PC-3 (cell line): ENCODE results near the gene HTR5A. TPM values are rescaled to one million over a fixed set of nuclear protein-coding genes. Genes with fewer than 3 reads are reported as not detected.

Experiments used
- ATAC-seq: fragments of 200-7000 bp; cut with Tn5 transposase; 2 replicates; pipeline ENCODE4 v1.9.1; 2020; ENCODE audit warnings: mild to moderate bottlenecking, moderate library complexity
- BruUV-seq: library from RNA; stranded (reverse); fragments of 400-500 nt; replicated peaks from 2 replicates; lab custom pipeline; 2021; lab: Mats Ljungman, UMichigan
- CTCF ChIA-PET: fragments of 300-600 bp; sonication (Branson Sonifier 250); formaldehyde crosslinking; loops from one replicate; lab custom pipeline; 2022; ENCODE audit warnings: antibody characterized with exemption; lab: Charles Lee
- POLR2A ChIA-PET: fragments of 300-600 bp; sonication (Branson Sonifier 250); formaldehyde crosslinking; loops from one replicate; lab custom pipeline; 2022; ENCODE audit warnings: antibody characterized with exemption; ENCODE audit not compliant: unreplicated experiment; lab: Charles Lee
- DNase-seq: peaks from one replicate; pipeline ENCODE4 v3.0.0-alpha.2; 2015
- H2AFZ ChIP-seq: fragments of 300-600 bp; sonication (generic); 2 replicates; pipeline ENCODE4 v1.6.0; 2016; ENCODE audit warnings: antibody characterized with exemption, low read length
- H3F3A ChIP-seq: fragments of 300-600 bp; sonication (generic); one replicate; pipeline ENCODE4 v1.6.0; 2017; ENCODE audit warnings: antibody characterized with exemption, low read length, control low read depth, mild to moderate bottlenecking; ENCODE audit not compliant: unreplicated experiment
- H3K27ac ChIP-seq: fragments of 300-600 bp; sonication (generic); 2 replicates; pipeline ENCODE4 v1.5.1; 2016; ENCODE audit warnings: mild to moderate bottlenecking, low read length
- H3K27me3 ChIP-seq: fragments of 300-600 bp; sonication (generic); 2 replicates; pipeline ENCODE4 v1.6.1; 2016; ENCODE audit warnings: low read length, mixed read lengths
- H3K36me3 ChIP-seq: fragments of 300-600 bp; sonication (generic); 2 replicates; pipeline ENCODE4 v1.6.1; 2016; ENCODE audit warnings: low read depth, mixed run types, low read length, mixed read lengths
- H3K4me1 ChIP-seq: fragments of 300-600 bp; sonication (generic); 2 replicates; pipeline ENCODE4 v1.5.1; 2016; ENCODE audit warnings: low read length; ENCODE audit not compliant: insufficient read depth
- H3K4me2 ChIP-seq: fragments of 300-600 bp; sonication (generic); 2 replicates; pipeline ENCODE4 v1.6.0; 2016; ENCODE audit warnings: low read length
- H3K4me3 ChIP-seq: fragments of 300-600 bp; sonication (generic); 2 replicates; pipeline ENCODE4 v1.5.1; 2016; ENCODE audit warnings: mild to moderate bottlenecking, low read length, mixed read lengths
- H3K79me2 ChIP-seq: fragments of 300-600 bp; sonication (generic); 2 replicates; pipeline ENCODE4 v1.6.1; 2017; ENCODE audit warnings: low read length, mixed read lengths
- H3K9ac ChIP-seq: fragments of 300-600 bp; sonication (generic); 2 replicates; pipeline ENCODE4 v1.6.0; 2016; ENCODE audit warnings: mild to moderate bottlenecking, low read length
- H3K9me2 ChIP-seq: fragments of 300-600 bp; sonication (generic); replicated peaks from 2 replicates; pipeline ENCODE4 v1.6.1; 2016; ENCODE audit warnings: mixed run types, low read length, mixed read lengths
- H3K9me3 ChIP-seq: fragments of 300-600 bp; sonication (generic); 2 replicates; pipeline ENCODE4 v1.6.1; 2016; ENCODE audit warnings: low read length, mixed read lengths
- H4K20me1 ChIP-seq: fragments of 300-600 bp; sonication (generic); 2 replicates; pipeline ENCODE4 v1.6.1; 2016; ENCODE audit warnings: low read length, mixed read lengths
- CTCF ChIP-seq: fragments of 300-600 bp; sonication (generic); conservative IDR thresholded peaks from 2 replicates; pipeline ENCODE4 v1.5.1; 2017; ENCODE audit warnings: antibody characterized with exemption, low read depth, mild to moderate bottlenecking, low read length
- EZH2 ChIP-seq: fragments of 300-600 bp; sonication (generic); IDR thresholded peaks from one replicate; pipeline ENCODE4 v1.6.1; 2017; ENCODE audit warnings: antibody characterized with exemption, mild to moderate bottlenecking, low read length; ENCODE audit not compliant: unreplicated experiment
- EZH2phosphoT487 ChIP-seq: fragments of 300-600 bp; sonication (generic); IDR thresholded peaks from 2 replicates; pipeline ENCODE4 v1.6.1; 2018; ENCODE audit warnings: mild to moderate bottlenecking, antibody characterized with exemption, low read length, borderline replicate concordance
- intact Hi-C: fragments of 100-400 bp; cut with micrococcal nuclease; formaldehyde crosslinking; loops from 2 replicates; pipeline ENCODE4 v1.9.0; 2023
- total RNA-seq: library from RNA; depleted of rRNA; stranded (reverse); fragments of >200 nt; gene quantifications from 2 replicates; pipeline ENCODE4 v1.2.3, GENCODE V29; 2014

Gene HTR5A
- total RNA-seq, 1 experiment from 2014 or later, result not detected

- no peak for ATAC-seq
- H3K9me2 ChIP-seq, result no peaks in the 10 kb centered on the region
- no peaks in the 10 kb centered on the region for H3K36me3 ChIP-seq
- ChIA-PET CTCF (no interaction called here), POLR2A (no interaction called here)
- no peak overlapping the region for H2AFZ ChIP-seq
- peaks cover 8% of the 10 kb centered on the region; the same call in 1 of the 2 replicates for H3K27me3 ChIP-seq
- H3K4me2 ChIP-seq, result no peak overlapping the region
- intact Hi-C loops, result no loop called here
- no peak overlapping the region for H3K4me3 ChIP-seq
- DNase-seq, result no peak
- H3K4me1 ChIP-seq, result no peaks in the 10 kb centered on the region
- no TSS peak for BruUV-seq
- H3K27ac ChIP-seq, result no peak overlapping the region
- H3K79me2 ChIP-seq, result no peaks in the 10 kb centered on the region
- H3F3A ChIP-seq, result no peaks in the 10 kb centered on the region
- TF ChIP-seq EZH2 (no peak), EZH2phosphoT487 (no peak), CTCF (no peak)
- H3K9me3 ChIP-seq, result no peaks in the 10 kb centered on the region
- no peaks in the 10 kb centered on the region for H4K20me1 ChIP-seq
- H3K9ac ChIP-seq, result no peak overlapping the region
These were observed 61.0 kb downstream of the HTR5A start for GRCh38 chr7:155131090-155131489.

- ChIA-PET POLR2A (no interaction called here), CTCF (no interaction called here)
- H3K4me1 ChIP-seq, result no peaks in the 10 kb centered on the region
- H3K4me3 ChIP-seq, result no peak overlapping the region
- no peak overlapping the region for H3K4me2 ChIP-seq
- ATAC-seq (no peak), DNase-seq (no peak)
- no peaks in the 10 kb centered on the region for H3K36me3 ChIP-seq
- H3K9ac ChIP-seq, result no peak overlapping the region
- intact Hi-C loops, result no loop called here
- no peak overlapping the region for H2AFZ ChIP-seq
- TF ChIP-seq EZH2phosphoT487 (no peak), EZH2 (no peak), CTCF (no peak)
- no peaks in the 10 kb centered on the region for H3K9me2 ChIP-seq
- H4K20me1 ChIP-seq, result no peaks in the 10 kb centered on the region
- H3K27me3 ChIP-seq, result peaks cover 8% of the 10 kb centered on the region; the same call in 1 of the 2 replicates
- no peak overlapping the region for H3K27ac ChIP-seq
- no peaks in the 10 kb centered on the region for H3K9me3 ChIP-seq
- no peaks in the 10 kb centered on the region for H3K79me2 ChIP-seq
- no peaks in the 10 kb centered on the region for H3F3A ChIP-seq
- BruUV-seq, result no TSS peak
These were observed 62.3 kb downstream of the HTR5A start for GRCh38 chr7:155132431-155132830.

- Histone ChIP-seq H3K9ac (no peak overlapping the region), H3K9me3 (no peaks in the 10 kb centered on the region), H3K4me1 (no peaks in the 10 kb centered on the region), H4K20me1 (no peaks in the 10 kb centered on the region), H3K9me2 (no peaks in the 10 kb centered on the region), H2AFZ (no peak overlapping the region), H3K4me3 (no peak overlapping the region), H3K4me2 (no peak overlapping the region), H3K36me3 (no peaks in the 10 kb centered on the region), H3F3A (no peaks in the 10 kb centered on the region), H3K27me3 (peaks cover 31% of the 10 kb centered on the region), H3K27ac (no peak overlapping the region), H3K79me2 (no peaks in the 10 kb centered on the region)
- CTCF ChIA-PET, result no interaction called here
- TF ChIP-seq CTCF (no peak), EZH2 (no peak), EZH2phosphoT487 (no peak)
- intact Hi-C loops, result no loop called here
- DNase-seq (no peak), ATAC-seq (no peak)
- POLR2A ChIA-PET, result no interaction called here
- BruUV-seq, result no TSS peak
These were observed 66.6 kb downstream of the HTR5A start for GRCh38 chr7:155136619-155137243.
